SU-DHL-6 (cell line): Measurements from ENCODE around the gene FERMT2.

Experiments used
- EZH2phosphoT487 ChIP-seq: fragments of 200-600 bp; sonication (generic), shearing (Covaris generic); conservative IDR thresholded peaks from 2 replicates; pipeline ENCODE4 v1.6.1; 2018; ENCODE audit warnings: mild to moderate bottlenecking, antibody characterized with exemption, low read length, moderate library complexity, mixed read lengths
- TF ChIP-seq, protein P1 (sequence below): fragments of 200-600 bp; sonication (generic); IDR thresholded peaks from one replicate; pipeline ENCODE4 v1.5.1; 2017; ENCODE audit warnings: antibody characterized with exemption, mild to moderate bottlenecking, low read length, moderate library complexity; ENCODE audit not compliant: insufficient read depth, poor library complexity, severe bottlenecking

DNA sequence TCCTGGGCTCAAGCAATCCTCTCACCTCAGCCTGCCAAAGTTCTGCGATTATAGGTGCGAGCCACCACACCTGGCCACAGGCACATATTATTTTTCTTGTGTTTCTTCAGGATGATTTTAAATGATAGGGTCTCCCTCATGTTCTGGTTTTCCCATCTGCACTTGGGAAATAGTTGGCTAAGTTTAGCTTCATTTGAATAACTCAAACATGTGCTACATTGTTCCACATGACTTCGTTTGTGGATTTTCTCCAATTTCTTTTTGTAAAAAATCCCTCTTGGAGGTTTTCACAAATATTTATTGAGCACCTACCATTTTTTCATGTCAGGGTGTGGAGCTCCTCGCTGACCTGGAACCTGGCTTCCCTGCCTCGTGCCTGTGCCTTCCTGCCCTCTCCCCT is 104.3 kb downstream of the FERMT2 start:
- TF ChIP-seq, protein P1, sequence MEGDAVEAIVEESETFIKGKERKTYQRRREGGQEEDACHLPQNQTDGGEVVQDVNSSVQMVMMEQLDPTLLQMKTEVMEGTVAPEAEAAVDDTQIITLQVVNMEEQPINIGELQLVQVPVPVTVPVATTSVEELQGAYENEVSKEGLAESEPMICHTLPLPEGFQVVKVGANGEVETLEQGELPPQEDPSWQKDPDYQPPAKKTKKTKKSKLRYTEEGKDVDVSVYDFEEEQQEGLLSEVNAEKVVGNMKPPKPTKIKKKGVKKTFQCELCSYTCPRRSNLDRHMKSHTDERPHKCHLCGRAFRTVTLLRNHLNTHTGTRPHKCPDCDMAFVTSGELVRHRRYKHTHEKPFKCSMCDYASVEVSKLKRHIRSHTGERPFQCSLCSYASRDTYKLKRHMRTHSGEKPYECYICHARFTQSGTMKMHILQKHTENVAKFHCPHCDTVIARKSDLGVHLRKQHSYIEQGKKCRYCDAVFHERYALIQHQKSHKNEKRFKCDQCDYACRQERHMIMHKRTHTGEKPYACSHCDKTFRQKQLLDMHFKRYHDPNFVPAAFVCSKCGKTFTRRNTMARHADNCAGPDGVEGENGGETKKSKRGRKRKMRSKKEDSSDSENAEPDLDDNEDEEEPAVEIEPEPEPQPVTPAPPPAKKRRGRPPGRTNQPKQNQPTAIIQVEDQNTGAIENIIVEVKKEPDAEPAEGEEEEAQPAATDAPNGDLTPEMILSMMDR = no peak
- no peak for TF ChIP-seq EZH2phosphoT487
